Nephron progenitor cell (in vitro differentiated cells): ENCODE results near the gene RAI14.
A peak's percentile ranks its signal among the peaks of the same experiment; 100 is the strongest.

ENCODE experiments used
- DNase-seq: peaks from one replicate; pipeline ENCODE4 v3.0.0; 2021
- H3K27ac Mint-ChIP-seq: 2 replicates; pipeline ENCODE4 v1.8.0; 2021; ENCODE audit warnings: mild to moderate bottlenecking, moderate library complexity, mixed read lengths
- H3K27me3 Mint-ChIP-seq: 2 replicates; pipeline ENCODE4 v1.8.0; 2021; ENCODE audit warnings: mild to moderate bottlenecking, low read depth, mixed read lengths; ENCODE audit not compliant: poor library complexity
- H3K36me3 Mint-ChIP-seq: 2 replicates; pipeline ENCODE4 v1.8.0; 2021; ENCODE audit warnings: low read depth, mixed read lengths
- H3K4me1 Mint-ChIP-seq: 2 replicates; pipeline ENCODE4 v1.8.0; 2021; ENCODE audit warnings: mixed read lengths
- H3K4me3 Mint-ChIP-seq: 2 replicates; pipeline ENCODE4 v1.8.0; 2021; ENCODE audit warnings: mild to moderate bottlenecking, moderate library complexity, mixed read lengths
- H3K9me3 Mint-ChIP-seq: 2 replicates; pipeline ENCODE4 v1.8.0; 2021; ENCODE audit warnings: mild to moderate bottlenecking, moderate library complexity, mixed read lengths
- CTCF ChIP-seq: fragments of 200-600 bp; sonication (generic); IDR thresholded peaks from 2 replicates; pipeline ENCODE4 v1.5.0; 2021; ENCODE audit warnings: antibody characterized with exemption

Gene RAI14

GRCh38 chr5:34692786-34693185 lies 36.7 kb downstream of the RAI14 start:
- Mint-ChIP-seq H3K9me3 (no peaks in the 10 kb centered on the region), H3K36me3 (peaks cover 25% of the 10 kb centered on the region), H3K4me3 (no peak overlapping the region), H3K27me3 (no peaks in the 10 kb centered on the region), H3K27ac (no peak overlapping the region), H3K4me1 (peaks cover 25% of the 10 kb centered on the region)
- no peak for TF ChIP-seq CTCF
- DNase-seq = no peak

GRCh38 chr5:34694012-34694411 lies 37.9 kb downstream of the RAI14 start:
- TF ChIP-seq CTCF = no peak
- no peak overlapping the region for H3K27ac Mint-ChIP-seq
- no peak for DNase-seq
- H3K4me3 Mint-ChIP-seq = no peak overlapping the region
- H3K9me3 Mint-ChIP-seq = no peaks in the 10 kb centered on the region
- peaks cover 25% of the 10 kb centered on the region for H3K4me1 Mint-ChIP-seq
- H3K36me3 Mint-ChIP-seq = peaks cover 16% of the 10 kb centered on the region
- no peaks in the 10 kb centered on the region for H3K27me3 Mint-ChIP-seq

- Mint-ChIP-seq H3K36me3 (peaks cover 15% of the 10 kb centered on the region), H3K27ac (peak overlapping the region; percentile 14), H3K4me1 (peaks cover 25% of the 10 kb centered on the region), H3K4me3 (no peak overlapping the region), H3K9me3 (no peaks in the 10 kb centered on the region), H3K27me3 (no peaks in the 10 kb centered on the region)
- no peak for TF ChIP-seq CTCF
- DNase-seq = no peak
Measured at GRCh38 chr5:34694685-34695084, 38.6 kb downstream of the RAI14 start.

GRCh38 chr5:34695275-34696027 lies 39.3 kb downstream of the RAI14 start:
- H3K9me3 Mint-ChIP-seq = no peaks in the 10 kb centered on the region
- DNase-seq = no peak
- TF ChIP-seq CTCF = no peak
- no peak overlapping the region for H3K27ac Mint-ChIP-seq
- no peaks in the 10 kb centered on the region for H3K27me3 Mint-ChIP-seq
- peaks cover 17% of the 10 kb centered on the region for H3K4me1 Mint-ChIP-seq
- H3K36me3 Mint-ChIP-seq = peaks cover 7% of the 10 kb centered on the region
- no peak overlapping the region for H3K4me3 Mint-ChIP-seq

- peaks cover 10% of the 10 kb centered on the region for H3K4me1 Mint-ChIP-seq
- no peak overlapping the region for H3K4me3 Mint-ChIP-seq
- peaks cover 19% of the 10 kb centered on the region for H3K36me3 Mint-ChIP-seq
- DNase-seq = no peak
- no peaks in the 10 kb centered on the region for H3K9me3 Mint-ChIP-seq
- H3K27ac Mint-ChIP-seq = no peak overlapping the region
- TF ChIP-seq CTCF = no peak
- no peaks in the 10 kb centered on the region for H3K27me3 Mint-ChIP-seq
Measured at GRCh38 chr5:34697308-34698108, 41.4 kb downstream of the RAI14 start.

- no peak overlapping the region for H3K4me3 Mint-ChIP-seq
- H3K36me3 Mint-ChIP-seq = peaks cover 19% of the 10 kb centered on the region
- no peaks in the 10 kb centered on the region for H3K27me3 Mint-ChIP-seq
- no peak for TF ChIP-seq CTCF
- DNase-seq = no peak
- peaks cover 10% of the 10 kb centered on the region for H3K4me1 Mint-ChIP-seq
- H3K27ac Mint-ChIP-seq = no peak overlapping the region
- no peaks in the 10 kb centered on the region for H3K9me3 Mint-ChIP-seq
Measured at GRCh38 chr5:34698109-34698419, 41.9 kb downstream of the RAI14 start.
